Measurements from ENCODE around the gene ACY1.

The ACY1 gene

DNA sequence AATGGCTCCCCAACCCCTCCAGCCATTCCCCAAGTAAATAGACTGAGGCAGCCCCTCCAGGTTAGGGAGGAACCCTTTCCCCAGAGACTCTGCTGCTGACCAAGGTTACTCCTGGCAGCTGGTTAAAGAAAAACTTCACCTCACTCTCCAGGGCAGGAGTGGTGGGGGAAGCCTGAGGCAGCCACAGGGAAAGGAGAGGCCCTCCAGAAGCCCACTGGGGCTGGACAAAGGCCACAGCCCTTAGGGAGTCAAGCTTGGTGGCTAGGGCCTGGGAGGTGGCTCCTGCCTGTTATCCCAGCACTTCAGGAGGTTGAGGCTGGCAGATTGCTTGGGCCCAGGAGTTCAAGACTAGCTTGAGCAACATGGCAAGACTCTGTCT is 923 bp downstream of the ACY1 start (continued):
- TF ChIP-seq, protein P1, sequence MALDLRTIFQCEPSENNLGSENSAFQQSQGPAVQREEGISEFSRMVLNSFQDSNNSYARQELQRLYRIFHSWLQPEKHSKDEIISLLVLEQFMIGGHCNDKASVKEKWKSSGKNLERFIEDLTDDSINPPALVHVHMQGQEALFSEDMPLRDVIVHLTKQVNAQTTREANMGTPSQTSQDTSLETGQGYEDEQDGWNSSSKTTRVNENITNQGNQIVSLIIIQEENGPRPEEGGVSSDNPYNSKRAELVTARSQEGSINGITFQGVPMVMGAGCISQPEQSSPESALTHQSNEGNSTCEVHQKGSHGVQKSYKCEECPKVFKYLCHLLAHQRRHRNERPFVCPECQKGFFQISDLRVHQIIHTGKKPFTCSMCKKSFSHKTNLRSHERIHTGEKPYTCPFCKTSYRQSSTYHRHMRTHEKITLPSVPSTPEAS (tag by site-specific recombination; IDR thresholded peaks at IDR 0.05): no peak
- TF ChIP-seq ZNF747 (tag by site-specific recombination; IDR thresholded peaks at IDR 0.05) (no peak), BCL11A (tag by site-specific recombination; IDR thresholded peaks at IDR 0.05; ENCODE audit: low read depth) (no peak), ZNF621 (tag by site-specific recombination; IDR thresholded peaks at IDR 0.05) (no peak), ZNF76 (tag by site-specific recombination; IDR thresholded peaks at IDR 0.05; ENCODE audit: borderline replicate concordance, low read depth) (no peak), ZNF266 (tag by site-specific recombination; IDR thresholded peaks at IDR 0.05; ENCODE audit: low read depth) (no peak), ZNF785 (tag by site-specific recombination; IDR thresholded peaks at IDR 0.05) (no peak), ZNF335 (tag by site-specific recombination; conservative IDR thresholded peaks at IDR 0.05) (no peak)
- TF ChIP-seq, protein P2, sequence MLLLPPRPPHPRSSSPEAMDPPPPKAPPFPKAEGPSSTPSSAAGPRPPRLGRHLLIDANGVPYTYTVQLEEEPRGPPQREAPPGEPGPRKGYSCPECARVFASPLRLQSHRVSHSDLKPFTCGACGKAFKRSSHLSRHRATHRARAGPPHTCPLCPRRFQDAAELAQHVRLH (tag by site-specific recombination; IDR thresholded peaks at IDR 0.05): no peak

DNA sequence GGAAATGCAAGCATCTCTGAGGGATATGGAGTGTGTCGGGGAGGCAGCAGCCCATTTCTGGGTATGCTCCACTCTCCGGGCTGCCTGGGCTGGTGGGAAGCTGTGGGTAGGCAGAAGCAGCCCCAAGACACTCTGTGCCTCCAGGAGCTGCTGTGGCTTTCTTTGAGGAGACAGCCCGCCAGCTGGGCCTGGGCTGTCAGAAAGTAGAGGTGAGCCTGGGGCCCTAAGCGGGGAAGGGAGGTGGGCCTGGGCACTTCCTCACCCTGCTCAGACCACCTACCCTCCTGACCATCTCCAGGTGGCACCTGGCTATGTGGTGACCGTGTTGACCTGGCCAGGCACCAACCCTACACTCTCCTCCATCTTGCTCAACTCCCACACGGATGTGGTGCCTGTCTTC is 1.7 kb downstream of the ACY1 start:
- no peaks in the 10 kb centered on the region for H3K9me3 ChIP-seq (ENCODE audit: control insufficient read depth, insufficient read depth, low read depth, low read length)
- H3K4me1 ChIP-seq (ENCODE audit: control insufficient read depth, insufficient read depth, low read length): no peaks in the 10 kb centered on the region
- CTCF ChIA-PET: no interaction called here
- no peak overlapping the region for H3K4me3 ChIP-seq (ENCODE audit: low read depth, low read length)
- H3K27ac ChIP-seq (ENCODE audit: extremely low read depth, low read depth, low read length): no peak overlapping the region
- H3K36me3 ChIP-seq (ENCODE audit: control insufficient read depth in 2 of 2, insufficient read depth in 1 of 2, low read length in 2 of 2): peaks cover 0 to 8% of the 10 kb centered on the region in 2 experiments; a peak in 1 of 3 replicates
- TF ChIP-seq, protein P3, sequence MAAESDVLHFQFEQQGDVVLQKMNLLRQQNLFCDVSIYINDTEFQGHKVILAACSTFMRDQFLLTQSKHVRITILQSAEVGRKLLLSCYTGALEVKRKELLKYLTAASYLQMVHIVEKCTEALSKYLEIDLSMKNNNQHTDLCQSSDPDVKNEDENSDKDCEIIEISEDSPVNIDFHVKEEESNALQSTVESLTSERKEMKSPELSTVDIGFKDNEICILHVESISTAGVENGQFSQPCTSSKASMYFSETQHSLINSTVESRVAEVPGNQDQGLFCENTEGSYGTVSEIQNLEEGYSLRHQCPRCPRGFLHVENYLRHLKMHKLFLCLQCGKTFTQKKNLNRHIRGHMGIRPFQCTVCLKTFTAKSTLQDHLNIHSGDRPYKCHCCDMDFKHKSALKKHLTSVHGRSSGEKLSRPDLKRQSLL (tag by site-specific recombination; IDR thresholded peaks at IDR 0.05): no peak
- TF ChIP-seq ZNF529 (tag by site-specific recombination; IDR thresholded peaks at IDR 0.05; ENCODE audit: insufficient replicate concordance) (no peak), SCRT1 (tag by site-specific recombination; IDR thresholded peaks at IDR 0.05; ENCODE audit: borderline replicate concordance) (no peak), SP7 (tag by site-specific recombination; IDR thresholded peaks at IDR 0.05) (no peak), ZNF157 (tag by site-specific recombination; IDR thresholded peaks at IDR 0.05) (no peak), ZNF510 (tag by site-specific recombination; IDR thresholded peaks at IDR 0.05; ENCODE audit: insufficient replicate concordance) (no peak), ZNF335 (tag by site-specific recombination; conservative IDR thresholded peaks at IDR 0.05) (no peak), MZF1 (tag by site-specific recombination; IDR thresholded peaks at IDR 0.05; ENCODE audit: borderline replicate concordance) (no peak)
- TF ChIP-seq, protein P4, sequence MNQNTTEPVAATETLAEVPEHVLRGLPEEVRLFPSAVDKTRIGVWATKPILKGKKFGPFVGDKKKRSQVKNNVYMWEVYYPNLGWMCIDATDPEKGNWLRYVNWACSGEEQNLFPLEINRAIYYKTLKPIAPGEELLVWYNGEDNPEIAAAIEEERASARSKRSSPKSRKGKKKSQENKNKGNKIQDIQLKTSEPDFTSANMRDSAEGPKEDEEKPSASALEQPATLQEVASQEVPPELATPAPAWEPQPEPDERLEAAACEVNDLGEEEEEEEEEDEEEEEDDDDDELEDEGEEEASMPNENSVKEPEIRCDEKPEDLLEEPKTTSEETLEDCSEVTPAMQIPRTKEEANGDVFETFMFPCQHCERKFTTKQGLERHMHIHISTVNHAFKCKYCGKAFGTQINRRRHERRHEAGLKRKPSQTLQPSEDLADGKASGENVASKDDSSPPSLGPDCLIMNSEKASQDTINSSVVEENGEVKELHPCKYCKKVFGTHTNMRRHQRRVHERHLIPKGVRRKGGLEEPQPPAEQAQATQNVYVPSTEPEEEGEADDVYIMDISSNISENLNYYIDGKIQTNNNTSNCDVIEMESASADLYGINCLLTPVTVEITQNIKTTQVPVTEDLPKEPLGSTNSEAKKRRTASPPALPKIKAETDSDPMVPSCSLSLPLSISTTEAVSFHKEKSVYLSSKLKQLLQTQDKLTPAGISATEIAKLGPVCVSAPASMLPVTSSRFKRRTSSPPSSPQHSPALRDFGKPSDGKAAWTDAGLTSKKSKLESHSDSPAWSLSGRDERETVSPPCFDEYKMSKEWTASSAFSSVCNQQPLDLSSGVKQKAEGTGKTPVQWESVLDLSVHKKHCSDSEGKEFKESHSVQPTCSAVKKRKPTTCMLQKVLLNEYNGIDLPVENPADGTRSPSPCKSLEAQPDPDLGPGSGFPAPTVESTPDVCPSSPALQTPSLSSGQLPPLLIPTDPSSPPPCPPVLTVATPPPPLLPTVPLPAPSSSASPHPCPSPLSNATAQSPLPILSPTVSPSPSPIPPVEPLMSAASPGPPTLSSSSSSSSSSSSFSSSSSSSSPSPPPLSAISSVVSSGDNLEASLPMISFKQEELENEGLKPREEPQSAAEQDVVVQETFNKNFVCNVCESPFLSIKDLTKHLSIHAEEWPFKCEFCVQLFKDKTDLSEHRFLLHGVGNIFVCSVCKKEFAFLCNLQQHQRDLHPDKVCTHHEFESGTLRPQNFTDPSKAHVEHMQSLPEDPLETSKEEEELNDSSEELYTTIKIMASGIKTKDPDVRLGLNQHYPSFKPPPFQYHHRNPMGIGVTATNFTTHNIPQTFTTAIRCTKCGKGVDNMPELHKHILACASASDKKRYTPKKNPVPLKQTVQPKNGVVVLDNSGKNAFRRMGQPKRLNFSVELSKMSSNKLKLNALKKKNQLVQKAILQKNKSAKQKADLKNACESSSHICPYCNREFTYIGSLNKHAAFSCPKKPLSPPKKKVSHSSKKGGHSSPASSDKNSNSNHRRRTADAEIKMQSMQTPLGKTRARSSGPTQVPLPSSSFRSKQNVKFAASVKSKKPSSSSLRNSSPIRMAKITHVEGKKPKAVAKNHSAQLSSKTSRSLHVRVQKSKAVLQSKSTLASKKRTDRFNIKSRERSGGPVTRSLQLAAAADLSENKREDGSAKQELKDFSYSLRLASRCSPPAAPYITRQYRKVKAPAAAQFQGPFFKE (tag by site-specific recombination; IDR thresholded peaks at IDR 0.05; ENCODE audit: borderline replicate concordance): no peak
- TF ChIP-seq, protein P5, sequence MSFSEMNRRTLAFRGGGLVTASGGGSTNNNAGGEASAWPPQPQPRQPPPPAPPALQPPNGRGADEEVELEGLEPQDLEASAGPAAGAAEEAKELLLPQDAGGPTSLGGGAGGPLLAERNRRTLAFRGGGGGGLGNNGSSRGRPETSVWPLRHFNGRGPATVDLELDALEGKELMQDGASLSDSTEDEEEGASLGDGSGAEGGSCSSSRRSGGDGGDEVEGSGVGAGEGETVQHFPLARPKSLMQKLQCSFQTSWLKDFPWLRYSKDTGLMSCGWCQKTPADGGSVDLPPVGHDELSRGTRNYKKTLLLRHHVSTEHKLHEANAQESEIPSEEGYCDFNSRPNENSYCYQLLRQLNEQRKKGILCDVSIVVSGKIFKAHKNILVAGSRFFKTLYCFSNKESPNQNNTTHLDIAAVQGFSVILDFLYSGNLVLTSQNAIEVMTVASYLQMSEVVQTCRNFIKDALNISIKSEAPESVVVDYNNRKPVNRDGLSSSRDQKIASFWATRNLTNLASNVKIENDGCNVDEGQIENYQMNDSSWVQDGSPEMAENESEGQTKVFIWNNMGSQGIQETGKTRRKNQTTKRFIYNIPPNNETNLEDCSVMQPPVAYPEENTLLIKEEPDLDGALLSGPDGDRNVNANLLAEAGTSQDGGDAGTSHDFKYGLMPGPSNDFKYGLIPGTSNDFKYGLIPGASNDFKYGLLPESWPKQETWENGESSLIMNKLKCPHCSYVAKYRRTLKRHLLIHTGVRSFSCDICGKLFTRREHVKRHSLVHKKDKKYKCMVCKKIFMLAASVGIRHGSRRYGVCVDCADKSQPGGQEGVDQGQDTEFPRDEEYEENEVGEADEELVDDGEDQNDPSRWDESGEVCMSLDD (tag by site-specific recombination; IDR thresholded peaks at IDR 0.05): no peak
- TF ChIP-seq, protein P6, sequence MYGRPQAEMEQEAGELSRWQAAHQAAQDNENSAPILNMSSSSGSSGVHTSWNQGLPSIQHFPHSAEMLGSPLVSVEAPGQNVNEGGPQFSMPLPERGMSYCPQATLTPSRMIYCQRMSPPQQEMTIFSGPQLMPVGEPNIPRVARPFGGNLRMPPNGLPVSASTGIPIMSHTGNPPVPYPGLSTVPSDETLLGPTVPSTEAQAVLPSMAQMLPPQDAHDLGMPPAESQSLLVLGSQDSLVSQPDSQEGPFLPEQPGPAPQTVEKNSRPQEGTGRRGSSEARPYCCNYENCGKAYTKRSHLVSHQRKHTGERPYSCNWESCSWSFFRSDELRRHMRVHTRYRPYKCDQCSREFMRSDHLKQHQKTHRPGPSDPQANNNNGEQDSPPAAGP (tag by site-specific recombination; IDR thresholded peaks at IDR 0.05): no peak
- POLR2A ChIA-PET: interaction anchor here (0.6 to 3.6 kb wide), 2 partner anchors 10 to 190 kb away, joined by 3 to 47 read pairs; partner anchors contain the start of gene RPL29

All from HEK293 (cell line).